Epithelial cell of esophagus (primary cell): ENCODE data around the gene ABTB2.

Experiments used
- DNase-seq: peaks from one replicate; pipeline ENCODE4 v3.0.0; 2010; ENCODE audit warnings: low read depth
- H3K4me3 ChIP-seq: 2 replicates; pipeline ENCODE4 v1.5.1; 2011; ENCODE audit warnings: mild to moderate bottlenecking, low read length, control low read depth
- CTCF ChIP-seq: IDR thresholded peaks from 2 replicates; pipeline ENCODE4 v1.5.1; 2011; ENCODE audit warnings: low read depth, mild to moderate bottlenecking, low read length, control low read depth, inconsistent platforms; ENCODE audit not compliant: insufficient read depth; ENCODE audit errors: missing control alignments

ABTB2 gene

GRCh38 chr11:34168642-34169420 is 189.0 kb downstream of the ABTB2 start:
- TF ChIP-seq CTCF, result no peak
- H3K4me3 ChIP-seq, result no peak overlapping the region
- DNase-seq, result no peak

GRCh38 chr11:34167961-34168360 is 189.8 kb downstream of the ABTB2 start:
- no peak overlapping the region for H3K4me3 ChIP-seq
- DNase-seq, result no peak
- TF ChIP-seq CTCF, result no peak

- DNase-seq, result no peak
- no peak for TF ChIP-seq CTCF
- no peak overlapping the region for H3K4me3 ChIP-seq
Observed at GRCh38 chr11:34166806-34167740, 190.7 kb downstream of the ABTB2 start.

GRCh38 chr11:34165786-34166555 is 191.8 kb downstream of the ABTB2 start:
- DNase-seq, result peak; percentile 72
- H3K4me3 ChIP-seq, result no peak overlapping the region
- no peak for TF ChIP-seq CTCF

GRCh38 chr11:34165121-34165520 is 192.7 kb downstream of the ABTB2 start:
- no peak for TF ChIP-seq CTCF
- H3K4me3 ChIP-seq, result no peak overlapping the region
- DNase-seq, result no peak

GRCh38 chr11:34162856-34163255 is 195.0 kb downstream of the ABTB2 start:
- no peak for DNase-seq
- no peak for TF ChIP-seq CTCF

More at GRCh38 chr11:34162856-34163255, 195.0 kb downstream of the ABTB2 start:
- H3K4me3 ChIP-seq, result no peak overlapping the region
